G401.6 (cell line): ENCODE results near the gene GSTA5.
"Not testable (repeated sequence)": the region's sequence is repeated elsewhere in the genome, so short reads cannot be mapped to it uniquely, and the experiment has no call there.

Source experiments
- FAIRE-seq: peaks from 2 replicates; lab custom pipeline; 2012; peaks lifted over from hg19 to GRCh38; lab: Jason Lieb, UNC

Gene GSTA5

GRCh38 chr6:52830869-52831268 is 9.7 kb downstream of the GSTA5 start:
- FAIRE-seq: not testable (repeated sequence)

GRCh38 chr6:52829046-52829817 is 11.4 kb downstream of the GSTA5 start:
- no peak for FAIRE-seq

- FAIRE-seq: not testable (repeated sequence)
These were observed 12.0 kb downstream of the GSTA5 start for GRCh38 chr6:52828621-52829020.

GRCh38 chr6:52827073-52827783 is 13.4 kb downstream of the GSTA5 start:
- not testable (repeated sequence) for FAIRE-seq

GRCh38 chr6:52826513-52826912 is 14.1 kb downstream of the GSTA5 start:
- no peak for FAIRE-seq

- not testable (repeated sequence) for FAIRE-seq
These were observed 14.6 kb downstream of the GSTA5 start for GRCh38 chr6:52825900-52826459.

- FAIRE-seq: not testable (repeated sequence)
These were observed 15.3 kb downstream of the GSTA5 start for GRCh38 chr6:52825270-52825793.

- FAIRE-seq: no peak
These were observed 18.8 kb downstream of the GSTA5 start for GRCh38 chr6:52821842-52822241.

- FAIRE-seq: no peak
These were observed 20.4 kb downstream of the GSTA5 start for GRCh38 chr6:52820198-52820597.

GRCh38 chr6:52815167-52816092 is 25.2 kb downstream of the GSTA5 start:
- no peak for FAIRE-seq

- not testable (repeated sequence) for FAIRE-seq
These were observed 26.1 kb downstream of the GSTA5 start for GRCh38 chr6:52814545-52814944.

GRCh38 chr6:52809777-52810176 is 30.8 kb downstream of the GSTA5 start:
- FAIRE-seq: not testable (repeated sequence)

GRCh38 chr6:52808660-52809059 is 32.0 kb downstream of the GSTA5 start:
- no peak for FAIRE-seq

GRCh38 chr6:52803668-52804255 is 36.9 kb downstream of the GSTA5 start, which contains the start of gene GSTA1:
GSTA1 (minus strand) TSS chr6:52803816; CDS start chr6:52799267, 4,549 bp downstream.
- not testable (repeated sequence) for FAIRE-seq

GRCh38 chr6:52802806-52803205 is 37.8 kb downstream of the GSTA5 start:
- no peak for FAIRE-seq

GRCh38 chr6:52801188-52801841 is 39.3 kb downstream of the GSTA5 start:
- FAIRE-seq: no peak

- FAIRE-seq: not testable (repeated sequence)
These were observed 41.3 kb downstream of the GSTA5 start for GRCh38 chr6:52799272-52799671.

GRCh38 chr6:52794366-52794765 is 46.2 kb downstream of the GSTA5 start:
- FAIRE-seq: not testable (repeated sequence)

GRCh38 chr6:52790861-52791260 is 49.8 kb downstream of the GSTA5 start:
- FAIRE-seq: no peak

- not testable (repeated sequence) for FAIRE-seq
These were observed 51.0 kb downstream of the GSTA5 start for GRCh38 chr6:52789658-52790057.

- FAIRE-seq: no peak
These were observed 52.1 kb downstream of the GSTA5 start for GRCh38 chr6:52788478-52788877.
